Endothelial cell (in vitro differentiated cells): ENCODE measurements around the gene FAS. TPM values are rescaled to one million over a fixed set of nuclear protein-coding genes. Genes with fewer than 3 reads are reported as not detected.

Experiments
- DNase-seq: peaks from one replicate; pipeline ENCODE4 v3.0.0; 2021; ENCODE audit warnings: low spot score
- H3K27ac Mint-ChIP-seq: one replicate; pipeline ENCODE4 v1.8.0; 2021; ENCODE audit warnings: mixed read lengths, inconsistent platforms; ENCODE audit not compliant: unreplicated experiment
- H3K27me3 Mint-ChIP-seq: one replicate; pipeline ENCODE4 v1.8.0; 2021; ENCODE audit warnings: mild to moderate bottlenecking, moderate library complexity, mixed read lengths, inconsistent platforms; ENCODE audit not compliant: unreplicated experiment
- H3K36me3 Mint-ChIP-seq: one replicate; pipeline ENCODE4 v1.8.0; 2021; ENCODE audit warnings: mild to moderate bottlenecking, low read depth, mixed read lengths, inconsistent platforms; ENCODE audit not compliant: unreplicated experiment
- H3K4me1 Mint-ChIP-seq: one replicate; pipeline ENCODE4 v1.8.0; 2021; ENCODE audit warnings: mild to moderate bottlenecking, mixed read lengths, inconsistent platforms; ENCODE audit not compliant: unreplicated experiment
- H3K4me3 Mint-ChIP-seq: one replicate; pipeline ENCODE4 v1.8.0; 2021; ENCODE audit warnings: mild to moderate bottlenecking, mixed read lengths, inconsistent platforms; ENCODE audit not compliant: unreplicated experiment
- H3K9me3 Mint-ChIP-seq: one replicate; pipeline ENCODE4 v1.8.0; 2021; ENCODE audit warnings: mixed read lengths, inconsistent platforms; ENCODE audit not compliant: unreplicated experiment
- total RNA-seq: library from RNA; stranded (reverse); fragmentation: NEBNext Ultra II Directional; extraction: Animal tissue kit (Norgen Biotek cat#: 25700); gene quantifications from one replicate; pipeline ENCODE4 v1.2.1, GENCODE V29; 2021; ENCODE audit not compliant: unreplicated experiment
- TF ChIP-seq, protein P1 (sequence below): fragments of 200-600 bp; sonication (generic); IDR thresholded peaks from one replicate; pipeline ENCODE4 v1.5.0; 2021; ENCODE audit warnings: antibody characterized with exemption; ENCODE audit not compliant: unreplicated experiment

FAS gene
- total RNA-seq, 1 donor from 2014 or later = 23.0 TPM

DNA sequence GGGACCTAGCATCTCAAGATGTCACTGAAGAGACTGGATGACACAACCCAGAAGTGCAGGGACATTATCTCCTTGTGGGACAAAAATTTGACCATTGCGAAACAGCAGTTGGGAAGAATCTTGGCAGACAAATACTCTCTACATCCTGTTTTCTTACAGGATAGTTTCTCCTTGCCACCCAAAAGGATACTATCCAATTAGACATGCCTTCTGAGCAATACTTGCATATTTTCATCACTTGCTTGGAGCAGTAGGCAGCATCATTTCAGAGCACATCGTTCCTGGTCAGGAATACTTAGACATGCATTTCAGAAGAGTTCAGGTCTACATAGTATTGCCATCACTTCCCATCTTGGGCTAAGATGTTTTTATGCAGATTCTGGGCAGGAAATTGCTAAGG lies 56.8 kb downstream of the FAS start:
- H3K27me3 Mint-ChIP-seq = no peaks in the 10 kb centered on the region
- no peaks in the 10 kb centered on the region for H3K9me3 Mint-ChIP-seq
- no peaks in the 10 kb centered on the region for H3K36me3 Mint-ChIP-seq
- no peak overlapping the region for H3K4me3 Mint-ChIP-seq
- no peak overlapping the region for H3K27ac Mint-ChIP-seq
- DNase-seq = no peak
- H3K4me1 Mint-ChIP-seq = peaks cover 7% of the 10 kb centered on the region
- TF ChIP-seq, protein P1, sequence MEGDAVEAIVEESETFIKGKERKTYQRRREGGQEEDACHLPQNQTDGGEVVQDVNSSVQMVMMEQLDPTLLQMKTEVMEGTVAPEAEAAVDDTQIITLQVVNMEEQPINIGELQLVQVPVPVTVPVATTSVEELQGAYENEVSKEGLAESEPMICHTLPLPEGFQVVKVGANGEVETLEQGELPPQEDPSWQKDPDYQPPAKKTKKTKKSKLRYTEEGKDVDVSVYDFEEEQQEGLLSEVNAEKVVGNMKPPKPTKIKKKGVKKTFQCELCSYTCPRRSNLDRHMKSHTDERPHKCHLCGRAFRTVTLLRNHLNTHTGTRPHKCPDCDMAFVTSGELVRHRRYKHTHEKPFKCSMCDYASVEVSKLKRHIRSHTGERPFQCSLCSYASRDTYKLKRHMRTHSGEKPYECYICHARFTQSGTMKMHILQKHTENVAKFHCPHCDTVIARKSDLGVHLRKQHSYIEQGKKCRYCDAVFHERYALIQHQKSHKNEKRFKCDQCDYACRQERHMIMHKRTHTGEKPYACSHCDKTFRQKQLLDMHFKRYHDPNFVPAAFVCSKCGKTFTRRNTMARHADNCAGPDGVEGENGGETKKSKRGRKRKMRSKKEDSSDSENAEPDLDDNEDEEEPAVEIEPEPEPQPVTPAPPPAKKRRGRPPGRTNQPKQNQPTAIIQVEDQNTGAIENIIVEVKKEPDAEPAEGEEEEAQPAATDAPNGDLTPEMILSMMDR = no peak

DNA sequence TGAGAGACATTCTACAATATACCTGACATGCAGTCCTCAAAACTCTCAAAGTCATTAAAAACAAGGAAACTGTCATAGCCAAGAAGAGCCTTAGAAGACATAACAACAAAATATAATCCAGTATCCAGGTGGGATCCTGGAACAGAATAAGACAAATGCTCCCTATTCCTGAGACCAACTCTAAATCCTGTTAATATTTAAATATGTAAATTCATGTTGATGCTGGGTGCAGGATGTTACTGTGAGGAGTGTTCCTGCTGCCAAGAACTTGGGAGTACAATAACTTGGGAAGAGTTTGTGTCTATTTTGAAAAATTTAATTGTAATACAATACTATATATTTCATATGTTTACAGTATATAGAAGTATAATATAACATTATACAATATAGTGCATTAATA lies 61.0 kb downstream of the FAS start:
- Mint-ChIP-seq H3K4me1 (peaks cover 7% of the 10 kb centered on the region), H3K4me3 (no peak overlapping the region), H3K27ac (no peak overlapping the region), H3K36me3 (no peaks in the 10 kb centered on the region), H3K9me3 (no peaks in the 10 kb centered on the region), H3K27me3 (no peaks in the 10 kb centered on the region)
- TF ChIP-seq, protein P1 = no peak
- no peak for DNase-seq

DNA sequence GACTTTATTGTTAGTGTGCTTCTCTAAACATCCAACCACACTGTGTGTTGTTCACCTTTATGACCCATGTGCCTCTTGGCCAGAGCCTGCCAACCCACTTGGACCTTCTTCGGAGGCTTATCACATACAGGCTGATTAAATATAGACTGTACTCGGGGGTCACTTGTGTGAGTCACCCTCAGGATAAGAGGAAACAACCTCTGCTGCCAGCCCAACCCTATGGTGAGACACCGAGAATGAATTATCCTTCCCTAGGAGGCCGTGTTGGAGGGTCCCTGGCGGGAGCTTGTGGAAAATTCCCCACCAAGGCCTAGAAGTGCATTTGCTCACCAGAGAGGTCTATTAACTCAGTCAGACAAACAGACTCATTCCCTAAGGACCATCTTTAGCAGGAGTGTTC lies 63.0 kb downstream of the FAS start:
- Mint-ChIP-seq H3K27me3 (no peaks in the 10 kb centered on the region), H3K4me3 (no peak overlapping the region), H3K27ac (no peak overlapping the region), H3K36me3 (no peaks in the 10 kb centered on the region), H3K9me3 (no peaks in the 10 kb centered on the region), H3K4me1 (peaks cover 4% of the 10 kb centered on the region)
- no peak for DNase-seq
- TF ChIP-seq, protein P1 = no peak

DNA sequence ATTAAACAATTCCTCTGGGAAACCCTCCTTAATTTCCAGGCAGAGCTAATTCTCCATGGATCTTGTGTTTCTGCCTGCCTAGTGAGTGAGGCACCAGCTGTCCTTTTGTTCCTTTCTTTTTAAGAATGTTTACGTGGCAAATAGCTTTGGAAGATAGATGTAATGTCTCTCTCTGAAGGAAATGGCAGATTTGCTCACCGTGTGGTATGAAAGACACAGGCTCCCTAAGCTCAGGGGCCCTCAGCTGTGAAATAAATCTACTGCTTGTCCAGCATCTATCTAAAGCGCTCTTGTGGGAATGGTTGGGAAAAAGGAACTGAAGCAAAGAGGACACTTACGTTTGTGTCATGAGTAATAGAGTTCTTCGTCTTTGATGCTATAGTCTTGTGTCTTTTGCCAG lies 64.6 kb downstream of the FAS start:
- H3K27me3 Mint-ChIP-seq = no peaks in the 10 kb centered on the region
- no peaks in the 10 kb centered on the region for H3K9me3 Mint-ChIP-seq
- no peak for DNase-seq
- no peak overlapping the region for H3K27ac Mint-ChIP-seq
- H3K4me3 Mint-ChIP-seq = no peak overlapping the region
- TF ChIP-seq, protein P1 = no peak
- no peaks in the 10 kb centered on the region for H3K36me3 Mint-ChIP-seq
- H3K4me1 Mint-ChIP-seq = peaks cover 4% of the 10 kb centered on the region

DNA sequence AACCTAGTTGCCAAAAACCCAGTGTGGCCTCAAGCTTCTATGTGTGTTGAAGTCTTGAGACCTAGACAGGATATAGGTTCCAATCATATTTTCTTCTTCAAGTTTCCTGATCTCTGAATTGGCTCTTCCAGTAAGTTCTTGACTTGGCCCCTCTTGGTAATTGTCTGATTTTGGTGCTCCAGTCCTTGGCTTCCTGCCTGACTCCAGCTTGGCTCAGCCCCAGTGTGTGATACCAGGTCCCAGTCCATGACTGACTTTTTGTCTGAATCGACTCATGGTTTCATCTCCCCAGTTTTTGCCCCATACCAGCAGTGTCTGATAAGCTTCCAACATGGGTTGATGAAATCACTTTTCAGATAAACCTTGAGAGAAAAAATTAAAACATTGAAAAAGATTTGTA lies 72.3 kb downstream of the FAS start:
- H3K27ac Mint-ChIP-seq = no peak overlapping the region
- no peaks in the 10 kb centered on the region for H3K9me3 Mint-ChIP-seq
- H3K36me3 Mint-ChIP-seq = no peaks in the 10 kb centered on the region
- no peak for DNase-seq
- H3K27me3 Mint-ChIP-seq = no peaks in the 10 kb centered on the region
- no peak overlapping the region for H3K4me3 Mint-ChIP-seq
- peaks cover 3% of the 10 kb centered on the region for H3K4me1 Mint-ChIP-seq
- TF ChIP-seq, protein P1 = no peak
